DOHH2 (cell line): Measurements from ENCODE around the gene WWOX.

Experiments used
- H3F3A ChIP-seq: fragments of 200-600 bp; sonication (generic), shearing (Covaris generic); 2 replicates; pipeline ENCODE4 v1.6.0; 2016; ENCODE audit warnings: antibody characterized with exemption, mild to moderate bottlenecking; ENCODE audit not compliant: control insufficient read depth, insufficient read depth
- H3K27ac ChIP-seq: fragments of 200-600 bp; sonication (generic); 2 replicates; pipeline ENCODE4 v1.5.1; 2014; ENCODE audit warnings: low read depth, mild to moderate bottlenecking, low read length, moderate library complexity
- H3K27me3 ChIP-seq: fragments of 200-600 bp; sonication (generic); 2 replicates; pipeline ENCODE4 v1.6.1; 2014; ENCODE audit warnings: mild to moderate bottlenecking, low read length, mixed read lengths; ENCODE audit not compliant: control insufficient read depth
- H3K36me3 ChIP-seq: fragments of 200-600 bp; sonication (generic); 2 replicates; pipeline ENCODE4 v1.6.1; 2014; ENCODE audit warnings: mild to moderate bottlenecking, low read length, moderate library complexity, mixed read lengths; ENCODE audit not compliant: control insufficient read depth
- H3K4me1 ChIP-seq: fragments of 200-600 bp; sonication (generic); 2 replicates; pipeline ENCODE4 v1.6.1; 2014; ENCODE audit warnings: mild to moderate bottlenecking, low read length, mixed read lengths; ENCODE audit not compliant: control insufficient read depth
- H3K4me2 ChIP-seq: fragments of 200-600 bp; sonication (generic); 2 replicates; pipeline ENCODE4 v1.6.0; 2014; ENCODE audit warnings: mild to moderate bottlenecking, low read length, moderate library complexity
- H3K4me3 ChIP-seq: fragments of 200-600 bp; sonication (generic); 2 replicates; pipeline ENCODE4 v1.5.1; 2014; ENCODE audit warnings: mild to moderate bottlenecking, low read length, mixed read lengths
- H3K79me2 ChIP-seq: fragments of 200-600 bp; sonication (generic); 2 replicates; pipeline ENCODE4 v1.6.1; 2014; ENCODE audit warnings: mild to moderate bottlenecking, low read length, mixed read lengths; ENCODE audit not compliant: control insufficient read depth
- H3K9me2 ChIP-seq: fragments of 200-600 bp; sonication (generic); replicated peaks from 2 replicates; pipeline ENCODE4 v1.6.1; 2014; ENCODE audit warnings: mild to moderate bottlenecking, low read length, mixed read lengths; ENCODE audit not compliant: control insufficient read depth
- H3K9me3 ChIP-seq: fragments of 200-600 bp; sonication (generic); 2 replicates; pipeline ENCODE4 v1.6.1; 2014; ENCODE audit warnings: antibody characterized with exemption, low read length, mixed read lengths; ENCODE audit not compliant: control insufficient read depth, insufficient read depth
- H4K20me1 ChIP-seq: fragments of 200-600 bp; sonication (generic); 2 replicates; pipeline ENCODE4 v1.6.0; 2014; ENCODE audit warnings: low read depth, mild to moderate bottlenecking, antibody characterized with exemption, low read length, moderate library complexity; ENCODE audit not compliant: control insufficient read depth, insufficient read depth
- EZH2phosphoT487 ChIP-seq: fragments of 200-600 bp; sonication (generic); IDR thresholded peaks from 2 replicates; pipeline ENCODE4 v1.6.1; 2017; ENCODE audit warnings: borderline replicate concordance, mild to moderate bottlenecking, antibody characterized with exemption, low read length, moderate library complexity, mixed read lengths
- TF ChIP-seq, protein P1 (sequence below): fragments of 200-600 bp; sonication (generic); IDR thresholded peaks from one replicate; pipeline ENCODE4 v1.5.1; 2014; ENCODE audit warnings: antibody characterized with exemption, mild to moderate bottlenecking, low read depth, low read length; ENCODE audit not compliant: poor library complexity, severe bottlenecking

The WWOX gene

DNA sequence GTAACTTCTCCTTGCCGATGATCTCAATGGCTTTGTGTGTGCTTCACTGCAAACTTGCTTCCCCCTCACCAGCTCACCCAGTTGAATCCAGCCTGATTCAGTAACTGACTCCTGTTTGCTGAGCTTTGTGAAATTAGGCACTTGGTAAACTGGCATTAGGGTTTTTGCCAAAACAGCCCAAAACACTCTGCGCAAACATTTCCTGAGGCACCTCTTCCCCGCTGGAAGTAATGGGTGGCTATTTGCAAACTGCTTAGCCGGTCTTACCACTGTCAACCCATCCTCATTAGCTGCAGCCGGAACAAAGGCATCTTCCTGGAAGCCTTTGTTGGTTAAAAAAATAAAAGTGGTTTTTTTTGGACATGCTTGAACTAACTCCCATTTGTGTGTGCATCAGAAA lies 1147.9 kb downstream of the WWOX start:
- H3K4me3 ChIP-seq, result no peak overlapping the region
- H3K9me2 ChIP-seq, result no peaks in the 10 kb centered on the region
- H3K4me1 ChIP-seq, result no peaks in the 10 kb centered on the region
- no peaks in the 10 kb centered on the region for H3K27me3 ChIP-seq
- H3K79me2 ChIP-seq, result no peaks in the 10 kb centered on the region
- H3K9me3 ChIP-seq, result no peaks in the 10 kb centered on the region
- no peak overlapping the region for H3K4me2 ChIP-seq
- no peaks in the 10 kb centered on the region for H4K20me1 ChIP-seq
- no peak overlapping the region for H3K27ac ChIP-seq
- H3K36me3 ChIP-seq, result no peaks in the 10 kb centered on the region
- no peaks in the 10 kb centered on the region for H3F3A ChIP-seq
- no peak for TF ChIP-seq EZH2phosphoT487
- TF ChIP-seq, protein P1, sequence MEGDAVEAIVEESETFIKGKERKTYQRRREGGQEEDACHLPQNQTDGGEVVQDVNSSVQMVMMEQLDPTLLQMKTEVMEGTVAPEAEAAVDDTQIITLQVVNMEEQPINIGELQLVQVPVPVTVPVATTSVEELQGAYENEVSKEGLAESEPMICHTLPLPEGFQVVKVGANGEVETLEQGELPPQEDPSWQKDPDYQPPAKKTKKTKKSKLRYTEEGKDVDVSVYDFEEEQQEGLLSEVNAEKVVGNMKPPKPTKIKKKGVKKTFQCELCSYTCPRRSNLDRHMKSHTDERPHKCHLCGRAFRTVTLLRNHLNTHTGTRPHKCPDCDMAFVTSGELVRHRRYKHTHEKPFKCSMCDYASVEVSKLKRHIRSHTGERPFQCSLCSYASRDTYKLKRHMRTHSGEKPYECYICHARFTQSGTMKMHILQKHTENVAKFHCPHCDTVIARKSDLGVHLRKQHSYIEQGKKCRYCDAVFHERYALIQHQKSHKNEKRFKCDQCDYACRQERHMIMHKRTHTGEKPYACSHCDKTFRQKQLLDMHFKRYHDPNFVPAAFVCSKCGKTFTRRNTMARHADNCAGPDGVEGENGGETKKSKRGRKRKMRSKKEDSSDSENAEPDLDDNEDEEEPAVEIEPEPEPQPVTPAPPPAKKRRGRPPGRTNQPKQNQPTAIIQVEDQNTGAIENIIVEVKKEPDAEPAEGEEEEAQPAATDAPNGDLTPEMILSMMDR, result no peak

DNA sequence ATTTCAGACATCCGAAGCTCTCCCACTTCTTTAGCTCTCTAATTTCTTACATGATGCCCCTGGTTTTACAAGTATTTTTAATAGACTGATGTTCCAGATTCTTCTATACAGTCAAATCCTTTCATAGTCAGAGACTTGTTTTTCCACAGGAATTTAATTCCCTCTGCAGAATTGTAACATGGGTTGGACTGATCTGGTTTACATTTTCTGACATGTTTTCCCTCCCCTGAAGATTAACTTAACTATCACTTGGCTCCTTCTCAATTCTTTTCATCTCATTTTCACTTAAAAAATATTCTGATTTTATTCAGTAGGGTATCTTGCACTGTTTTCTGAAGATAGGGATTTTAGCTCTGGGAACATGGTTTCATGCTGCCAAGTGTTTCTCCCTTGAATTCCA lies 1148.9 kb downstream of the WWOX start:
- H3K27ac ChIP-seq, result no peak overlapping the region

DNA sequence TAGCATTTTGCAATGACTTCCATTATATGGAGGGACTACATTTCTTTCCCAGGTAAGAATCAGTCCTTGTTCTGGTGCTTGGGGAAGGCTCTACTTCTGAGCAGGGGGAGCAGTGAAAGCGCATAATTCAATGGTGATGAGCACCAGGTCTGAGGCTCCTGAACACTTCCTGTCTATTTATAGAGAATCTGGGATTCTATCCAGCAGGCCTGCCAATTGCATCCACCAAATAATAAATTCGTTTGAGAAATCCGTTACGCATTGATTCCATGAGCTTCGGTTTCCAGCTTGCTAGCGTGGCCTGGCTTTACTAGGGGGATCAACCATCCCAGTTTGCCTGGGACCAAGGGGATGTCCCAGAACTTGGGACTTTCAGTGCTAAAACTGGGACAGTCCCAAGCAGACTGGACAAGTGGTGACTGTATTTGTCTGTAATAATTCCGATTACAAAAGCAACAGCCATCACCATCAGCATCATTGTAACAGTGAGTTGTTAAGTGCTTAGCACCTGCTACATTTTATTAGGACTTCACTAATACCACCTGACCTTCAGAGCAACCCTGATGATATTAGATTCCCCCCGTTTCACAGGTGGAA lies 1151.1 kb downstream of the WWOX start:
- Histone ChIP-seq H3K4me1 (no peaks in the 10 kb centered on the region), H3K27me3 (no peaks in the 10 kb centered on the region), H3K9me2 (no peaks in the 10 kb centered on the region), H3K9me3 (no peaks in the 10 kb centered on the region), H3K79me2 (no peaks in the 10 kb centered on the region), H3K27ac (no peak overlapping the region), H4K20me1 (no peaks in the 10 kb centered on the region), H3K4me2 (no peak overlapping the region), H3F3A (no peaks in the 10 kb centered on the region), H3K36me3 (no peaks in the 10 kb centered on the region), H3K4me3 (no peak overlapping the region)
- TF ChIP-seq, protein P1, result no peak
- TF ChIP-seq EZH2phosphoT487, result no peak

More for the DNA sequence above, 1148.9 kb downstream of the WWOX start:
- Histone ChIP-seq H3K9me3 (no peaks in the 10 kb centered on the region), H3K9me2 (no peaks in the 10 kb centered on the region), H3F3A (no peaks in the 10 kb centered on the region), H3K4me3 (no peak overlapping the region), H3K79me2 (no peaks in the 10 kb centered on the region), H3K27me3 (no peaks in the 10 kb centered on the region), H3K36me3 (no peaks in the 10 kb centered on the region), H3K4me2 (no peak overlapping the region), H3K4me1 (no peaks in the 10 kb centered on the region), H4K20me1 (no peaks in the 10 kb centered on the region)
- TF ChIP-seq EZH2phosphoT487, result no peak
- TF ChIP-seq, protein P1, result no peak
